ENCODE measurements around the gene DYSF. TPM values are rescaled to one million over a fixed set of nuclear protein-coding genes. Genes with fewer than 3 reads are reported as not detected.
A peak's percentile ranks its signal among the peaks of the same experiment; 100 is the strongest.

The DYSF gene
- total RNA-seq, 1 donor from 2014 or later, result 112 TPM

DNA sequence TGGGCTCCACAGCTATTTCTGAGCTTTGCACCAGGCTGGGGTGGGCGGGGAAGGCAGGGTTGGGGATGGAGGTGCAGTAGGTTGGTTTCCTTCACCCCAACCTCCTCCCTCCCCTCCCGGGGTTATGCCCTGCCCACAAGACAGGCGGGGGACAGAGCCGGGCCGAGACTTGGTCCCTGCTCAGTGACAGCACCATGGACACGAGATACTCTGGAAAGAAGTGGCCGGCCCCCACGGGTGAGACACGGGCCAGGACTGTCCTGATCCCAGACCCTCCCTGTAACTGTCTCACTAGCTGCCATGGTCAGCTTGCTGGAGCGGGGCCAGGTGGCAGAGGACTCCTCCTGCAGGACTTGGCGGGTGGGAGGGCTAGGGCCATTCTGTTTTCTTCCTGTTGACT is 59.7 kb downstream of the DYSF start:
- Mint-ChIP-seq H3K36me3 (ENCODE audit: low read depth) (peaks cover 19% of the 10 kb centered on the region), H3K4me3 (ENCODE audit: unreplicated experiment) (no peak overlapping the region), H3K27ac (ENCODE audit: unreplicated experiment) (no peak overlapping the region), H3K9me3 (ENCODE audit: low read depth) (no peaks in the 10 kb centered on the region), H3K4me1 (ENCODE audit: low read depth) (peaks cover 6% of the 10 kb centered on the region), H3K27me3 (ENCODE audit: low read depth) (no peaks in the 10 kb centered on the region)
- TF ChIP-seq, protein P1, sequence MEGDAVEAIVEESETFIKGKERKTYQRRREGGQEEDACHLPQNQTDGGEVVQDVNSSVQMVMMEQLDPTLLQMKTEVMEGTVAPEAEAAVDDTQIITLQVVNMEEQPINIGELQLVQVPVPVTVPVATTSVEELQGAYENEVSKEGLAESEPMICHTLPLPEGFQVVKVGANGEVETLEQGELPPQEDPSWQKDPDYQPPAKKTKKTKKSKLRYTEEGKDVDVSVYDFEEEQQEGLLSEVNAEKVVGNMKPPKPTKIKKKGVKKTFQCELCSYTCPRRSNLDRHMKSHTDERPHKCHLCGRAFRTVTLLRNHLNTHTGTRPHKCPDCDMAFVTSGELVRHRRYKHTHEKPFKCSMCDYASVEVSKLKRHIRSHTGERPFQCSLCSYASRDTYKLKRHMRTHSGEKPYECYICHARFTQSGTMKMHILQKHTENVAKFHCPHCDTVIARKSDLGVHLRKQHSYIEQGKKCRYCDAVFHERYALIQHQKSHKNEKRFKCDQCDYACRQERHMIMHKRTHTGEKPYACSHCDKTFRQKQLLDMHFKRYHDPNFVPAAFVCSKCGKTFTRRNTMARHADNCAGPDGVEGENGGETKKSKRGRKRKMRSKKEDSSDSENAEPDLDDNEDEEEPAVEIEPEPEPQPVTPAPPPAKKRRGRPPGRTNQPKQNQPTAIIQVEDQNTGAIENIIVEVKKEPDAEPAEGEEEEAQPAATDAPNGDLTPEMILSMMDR (IDR thresholded peaks at IDR 0.05), result no peak
- DNase-seq (ENCODE audit: low spot score), result peak; percentile 86

GRCh38 chr2:71513721-71514120 is 60.4 kb downstream of the DYSF start:
- Mint-ChIP-seq H3K27ac (ENCODE audit: unreplicated experiment) (no peak overlapping the region), H3K4me3 (ENCODE audit: unreplicated experiment) (no peak overlapping the region), H3K36me3 (ENCODE audit: low read depth) (peaks cover 17% of the 10 kb centered on the region), H3K9me3 (ENCODE audit: low read depth) (no peaks in the 10 kb centered on the region), H3K4me1 (ENCODE audit: low read depth) (peaks cover 6% of the 10 kb centered on the region), H3K27me3 (ENCODE audit: low read depth) (no peaks in the 10 kb centered on the region)
- DNase-seq (ENCODE audit: low spot score), result no peak
- TF ChIP-seq, protein P1 (IDR thresholded peaks at IDR 0.05), result no peak

DNA sequence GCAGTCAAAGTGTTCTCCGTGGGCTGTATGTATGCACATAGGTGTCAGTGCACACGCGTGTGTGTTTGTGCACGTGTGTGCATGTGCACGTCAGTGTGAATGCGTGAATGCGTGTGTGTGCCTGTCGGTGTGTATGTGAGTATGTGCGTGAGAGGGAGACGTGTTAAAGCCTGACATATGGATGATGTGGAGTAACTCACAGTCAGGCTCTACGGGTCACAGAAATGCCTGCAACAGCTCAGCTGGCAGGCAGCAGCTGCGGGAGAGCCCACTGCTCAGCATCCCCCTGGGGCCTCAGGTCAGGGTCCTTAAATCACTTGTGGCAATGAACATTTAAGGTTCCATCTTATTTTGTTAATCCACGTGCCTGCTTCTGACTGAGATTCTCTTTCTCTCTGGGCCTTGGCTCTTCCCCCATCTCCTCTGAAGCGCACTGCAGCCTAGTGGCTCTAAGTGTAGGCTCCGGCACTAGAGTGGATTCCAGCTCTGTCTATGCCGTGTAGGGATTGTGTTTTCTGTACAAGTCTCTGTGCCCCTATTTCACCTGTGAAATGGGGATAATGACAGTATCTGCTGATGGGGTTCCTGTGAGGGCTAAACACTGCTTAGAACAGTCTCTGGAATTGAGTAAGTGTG is 63.0 kb downstream of the DYSF start:
- H3K4me1 Mint-ChIP-seq (ENCODE audit: low read depth), result no peaks in the 10 kb centered on the region

DNA sequence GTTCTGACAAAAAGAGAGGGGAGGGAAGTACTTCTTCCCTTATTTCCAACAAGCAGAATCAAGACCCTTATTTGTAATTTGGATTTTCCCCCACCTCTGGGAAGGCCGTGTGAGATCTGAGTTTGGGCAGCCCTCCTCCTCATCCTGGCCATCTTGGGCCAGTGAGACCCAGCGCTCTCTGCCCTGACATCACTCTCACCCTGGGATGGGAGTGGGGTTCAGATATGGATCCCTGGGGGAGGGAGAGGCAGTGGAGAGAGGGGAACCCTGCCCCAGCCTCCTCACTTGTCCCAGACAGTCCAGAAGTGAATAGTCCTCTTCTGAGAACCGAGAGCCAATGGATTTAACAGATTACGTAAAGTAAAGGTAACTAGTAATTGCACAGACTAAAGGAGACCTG is 64.5 kb downstream of the DYSF start:
- Mint-ChIP-seq H3K36me3 (ENCODE audit: low read depth) (peaks cover 34% of the 10 kb centered on the region), H3K27ac (ENCODE audit: unreplicated experiment) (no peak overlapping the region), H3K4me1 (ENCODE audit: low read depth) (no peaks in the 10 kb centered on the region), H3K27me3 (ENCODE audit: low read depth) (no peaks in the 10 kb centered on the region), H3K9me3 (ENCODE audit: low read depth) (no peaks in the 10 kb centered on the region), H3K4me3 (ENCODE audit: unreplicated experiment) (no peak overlapping the region)
- no peak for DNase-seq (ENCODE audit: low spot score)
- TF ChIP-seq, protein P1 (IDR thresholded peaks at IDR 0.05), result no peak

More for the DNA sequence above, 63.0 kb downstream of the DYSF start:
- no peak overlapping the region for H3K27ac Mint-ChIP-seq (ENCODE audit: unreplicated experiment)
- no peaks in the 10 kb centered on the region for H3K9me3 Mint-ChIP-seq (ENCODE audit: low read depth)
- TF ChIP-seq, protein P1 (IDR thresholded peaks at IDR 0.05), result no peak
- H3K27me3 Mint-ChIP-seq (ENCODE audit: low read depth), result no peaks in the 10 kb centered on the region
- H3K4me3 Mint-ChIP-seq (ENCODE audit: unreplicated experiment), result no peak overlapping the region
- DNase-seq (ENCODE audit: low spot score), result no peak
- H3K36me3 Mint-ChIP-seq (ENCODE audit: low read depth), result peaks cover 27% of the 10 kb centered on the region

GRCh38 chr2:71521436-71521950 is 68.1 kb downstream of the DYSF start:
- Mint-ChIP-seq H3K4me1 (ENCODE audit: low read depth) (no peaks in the 10 kb centered on the region), H3K36me3 (ENCODE audit: low read depth) (peaks cover 38% of the 10 kb centered on the region), H3K4me3 (ENCODE audit: unreplicated experiment) (no peak overlapping the region), H3K9me3 (ENCODE audit: low read depth) (no peaks in the 10 kb centered on the region), H3K27me3 (ENCODE audit: low read depth) (no peaks in the 10 kb centered on the region), H3K27ac (ENCODE audit: unreplicated experiment) (no peak overlapping the region)
- DNase-seq (ENCODE audit: low spot score), result no peak
- TF ChIP-seq, protein P1 (IDR thresholded peaks at IDR 0.05), result no peak
